ENCODE results near the gene GALNT9.
"Not testable (repeated sequence)": the region's sequence is repeated elsewhere in the genome, so short reads cannot be mapped to it uniquely, and the experiment has no call there.

The GALNT9 gene

DNA sequence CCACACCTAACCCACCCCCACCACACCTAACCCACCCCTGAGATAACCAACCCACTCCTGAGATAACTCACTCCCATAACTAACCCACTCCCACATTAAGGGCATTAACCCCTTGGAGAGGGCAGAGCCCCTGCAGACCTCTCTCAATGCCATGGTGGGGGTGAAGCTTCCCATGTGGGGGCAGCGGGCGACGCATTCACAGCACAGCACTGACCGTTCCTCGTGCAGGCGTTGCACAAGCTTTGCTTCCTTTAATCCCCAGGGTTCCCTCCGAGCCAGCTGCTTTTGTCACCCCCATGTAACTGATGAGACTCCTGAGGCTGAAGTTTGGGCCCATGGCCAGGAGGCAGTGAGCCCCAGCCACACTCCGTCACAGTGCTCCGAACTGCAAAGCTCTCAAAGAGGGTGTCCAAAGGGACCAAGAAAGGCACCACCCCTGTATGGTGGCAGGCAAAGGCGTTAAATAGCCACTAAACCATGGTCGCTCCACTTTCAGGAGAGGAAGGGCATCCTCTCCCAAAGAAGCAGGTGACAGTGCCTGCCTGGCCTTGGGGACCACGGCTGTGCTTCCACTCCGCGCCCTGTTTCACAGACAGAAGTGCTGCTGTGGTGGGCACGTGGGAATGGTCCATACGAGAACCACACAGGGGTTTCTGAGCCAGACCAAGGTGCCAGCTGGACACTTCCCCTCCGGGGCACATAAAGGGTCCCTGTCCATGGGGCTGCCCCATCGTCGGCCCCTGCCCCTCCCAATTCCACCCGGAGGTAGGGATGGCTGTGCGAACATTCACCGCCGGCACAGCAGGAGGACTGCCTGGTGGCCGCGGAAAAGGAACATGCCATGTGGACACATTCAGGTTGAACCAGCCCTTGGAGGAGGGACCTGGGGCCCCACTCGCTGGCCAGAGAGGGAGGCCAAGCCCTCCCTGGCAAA is 28.3 kb downstream of the GALNT9 start:
- no peak overlapping the region for H3K4me3 ChIP-seq (ENCODE audit: low read depth, low read length)
- in situ Hi-C loops (cut with HindIII; ENCODE audit: low sequenced_read_pairs) = no loop called here
- DNase-seq (ENCODE audit: low read depth, low spot score) = no peak
- TF ChIP-seq, protein P1, sequence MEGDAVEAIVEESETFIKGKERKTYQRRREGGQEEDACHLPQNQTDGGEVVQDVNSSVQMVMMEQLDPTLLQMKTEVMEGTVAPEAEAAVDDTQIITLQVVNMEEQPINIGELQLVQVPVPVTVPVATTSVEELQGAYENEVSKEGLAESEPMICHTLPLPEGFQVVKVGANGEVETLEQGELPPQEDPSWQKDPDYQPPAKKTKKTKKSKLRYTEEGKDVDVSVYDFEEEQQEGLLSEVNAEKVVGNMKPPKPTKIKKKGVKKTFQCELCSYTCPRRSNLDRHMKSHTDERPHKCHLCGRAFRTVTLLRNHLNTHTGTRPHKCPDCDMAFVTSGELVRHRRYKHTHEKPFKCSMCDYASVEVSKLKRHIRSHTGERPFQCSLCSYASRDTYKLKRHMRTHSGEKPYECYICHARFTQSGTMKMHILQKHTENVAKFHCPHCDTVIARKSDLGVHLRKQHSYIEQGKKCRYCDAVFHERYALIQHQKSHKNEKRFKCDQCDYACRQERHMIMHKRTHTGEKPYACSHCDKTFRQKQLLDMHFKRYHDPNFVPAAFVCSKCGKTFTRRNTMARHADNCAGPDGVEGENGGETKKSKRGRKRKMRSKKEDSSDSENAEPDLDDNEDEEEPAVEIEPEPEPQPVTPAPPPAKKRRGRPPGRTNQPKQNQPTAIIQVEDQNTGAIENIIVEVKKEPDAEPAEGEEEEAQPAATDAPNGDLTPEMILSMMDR (IDR thresholded peaks at IDR 0.05; ENCODE audit: low read depth, low read length) = no peak

DNA sequence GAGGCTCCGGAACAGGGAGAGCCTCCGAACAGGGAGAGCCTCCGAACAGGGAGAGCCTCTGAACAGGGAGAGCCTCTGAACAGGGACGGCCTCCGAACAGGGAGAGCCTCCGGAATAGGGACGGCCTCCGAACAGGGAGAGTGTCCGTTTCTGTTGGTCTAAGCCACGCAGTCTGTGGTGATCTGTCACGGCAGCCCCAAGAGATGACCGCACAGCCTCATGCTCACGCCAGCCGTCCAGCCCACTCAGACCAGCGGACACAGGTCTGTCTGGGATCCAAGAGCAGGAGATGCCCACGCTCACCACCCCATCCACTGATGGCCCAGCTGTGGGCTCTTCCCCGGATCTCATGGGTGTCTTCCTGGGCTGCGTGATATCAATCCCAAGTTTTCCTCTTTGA is 33.3 kb downstream of the GALNT9 start:
- in situ Hi-C loops (cut with HindIII; ENCODE audit: low sequenced_read_pairs) = no loop called here
- TF ChIP-seq, protein P1 (IDR thresholded peaks at IDR 0.05; ENCODE audit: low read depth, low read length) = no peak
- DNase-seq (ENCODE audit: low read depth, low spot score) = no peak
- no peak overlapping the region for H3K4me3 ChIP-seq (ENCODE audit: low read depth, low read length)

DNA sequence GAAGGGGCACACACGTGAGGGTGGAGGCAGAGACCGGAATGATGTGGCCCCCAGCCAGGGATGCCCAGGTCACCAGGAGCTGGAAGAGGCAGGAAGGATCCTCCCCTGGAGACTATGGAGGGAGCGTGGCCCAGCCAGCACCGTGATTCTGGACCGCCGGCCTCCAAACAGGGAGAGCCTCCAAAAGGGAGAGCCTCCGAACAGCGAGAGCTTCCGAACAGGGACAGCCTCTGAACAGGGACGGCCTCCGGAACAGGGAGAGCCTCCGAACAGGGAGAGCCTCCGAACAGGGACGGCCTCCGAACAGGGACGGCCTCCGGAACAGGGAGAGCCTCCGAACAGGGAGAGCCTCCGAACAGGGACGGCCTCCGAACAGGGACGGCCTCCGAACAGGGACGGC is 33.8 kb downstream of the GALNT9 start:
- in situ Hi-C loops (cut with HindIII; ENCODE audit: low sequenced_read_pairs); H3K4me3 ChIP-seq (ENCODE audit: low read depth, low read length); DNase-seq (ENCODE audit: low read depth, low spot score): not testable (repeated sequence)

DNA sequence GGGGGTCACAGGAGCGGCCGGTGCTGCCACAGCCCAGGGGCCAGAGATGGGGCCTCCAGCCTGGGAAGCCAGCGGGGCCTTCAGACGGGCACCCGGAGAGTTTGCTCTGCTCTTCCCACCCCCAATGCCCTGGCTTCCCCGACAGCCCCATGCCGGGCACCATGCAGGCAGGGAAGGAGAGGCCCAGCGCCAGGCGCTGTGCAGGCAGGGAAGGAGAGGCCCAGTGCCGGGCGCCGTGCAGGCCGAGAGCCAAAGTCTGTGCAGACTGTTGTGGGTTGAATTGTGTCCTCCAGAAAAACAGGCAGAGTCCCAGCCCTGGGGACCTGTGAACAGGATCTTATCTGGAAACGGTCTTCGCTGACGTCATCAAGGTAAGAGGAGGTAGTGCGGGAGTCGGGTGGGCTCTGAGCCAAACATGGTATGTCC is 34.3 kb downstream of the GALNT9 start:
- TF ChIP-seq, protein P1 (IDR thresholded peaks at IDR 0.05; ENCODE audit: low read depth, low read length) = no peak
- no peak overlapping the region for H3K4me3 ChIP-seq (ENCODE audit: low read depth, low read length)
- in situ Hi-C loops (cut with HindIII; ENCODE audit: low sequenced_read_pairs) = no loop called here
- no peak for DNase-seq (ENCODE audit: low read depth, low spot score)

DNA sequence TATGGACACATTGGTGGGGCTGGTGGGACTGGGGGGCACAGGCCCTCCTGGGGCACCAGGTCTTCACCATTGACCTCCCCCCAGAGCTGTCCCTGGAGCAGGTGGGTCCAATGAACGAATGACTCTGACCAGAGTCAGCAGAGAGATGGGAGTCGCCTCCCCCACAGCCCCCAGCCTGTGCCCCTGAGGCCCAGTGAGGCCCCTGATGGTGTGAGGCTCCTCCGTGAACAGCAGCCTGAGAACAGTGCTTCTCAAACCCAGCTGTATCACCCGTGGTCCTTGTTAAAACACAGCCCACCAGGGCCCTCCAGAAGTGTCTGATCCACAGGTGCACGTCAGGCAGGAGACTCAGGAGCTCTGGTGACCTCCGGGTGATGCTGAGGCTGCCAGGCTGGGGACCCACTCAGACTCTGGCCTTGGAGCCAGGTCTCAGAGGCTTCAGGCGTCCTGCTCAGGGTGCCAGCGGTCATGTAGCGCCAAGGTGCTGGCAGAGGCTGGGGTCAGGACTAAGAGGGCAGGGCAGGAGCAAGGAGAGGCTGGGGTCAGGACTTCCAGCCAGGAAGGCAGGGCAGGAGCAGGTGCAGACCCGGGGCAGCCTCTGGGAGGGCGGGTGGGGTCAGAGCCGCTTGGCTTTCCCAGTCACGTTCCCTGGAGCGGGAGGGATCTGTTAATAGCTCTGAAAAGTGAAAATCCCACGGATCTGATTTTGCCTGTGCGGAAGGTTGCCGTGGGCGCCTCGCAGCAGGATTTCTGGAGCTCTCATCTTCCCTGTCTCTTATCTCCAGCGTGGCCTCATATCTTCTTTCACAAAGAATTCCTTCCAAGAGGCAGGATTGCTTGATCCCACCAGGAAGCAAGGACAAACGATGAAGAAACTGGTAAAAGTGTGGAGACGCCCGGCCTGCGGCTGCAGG is 35.0 kb downstream of the GALNT9 start:
- in situ Hi-C loops (cut with HindIII; ENCODE audit: low sequenced_read_pairs) = no loop called here

DNA sequence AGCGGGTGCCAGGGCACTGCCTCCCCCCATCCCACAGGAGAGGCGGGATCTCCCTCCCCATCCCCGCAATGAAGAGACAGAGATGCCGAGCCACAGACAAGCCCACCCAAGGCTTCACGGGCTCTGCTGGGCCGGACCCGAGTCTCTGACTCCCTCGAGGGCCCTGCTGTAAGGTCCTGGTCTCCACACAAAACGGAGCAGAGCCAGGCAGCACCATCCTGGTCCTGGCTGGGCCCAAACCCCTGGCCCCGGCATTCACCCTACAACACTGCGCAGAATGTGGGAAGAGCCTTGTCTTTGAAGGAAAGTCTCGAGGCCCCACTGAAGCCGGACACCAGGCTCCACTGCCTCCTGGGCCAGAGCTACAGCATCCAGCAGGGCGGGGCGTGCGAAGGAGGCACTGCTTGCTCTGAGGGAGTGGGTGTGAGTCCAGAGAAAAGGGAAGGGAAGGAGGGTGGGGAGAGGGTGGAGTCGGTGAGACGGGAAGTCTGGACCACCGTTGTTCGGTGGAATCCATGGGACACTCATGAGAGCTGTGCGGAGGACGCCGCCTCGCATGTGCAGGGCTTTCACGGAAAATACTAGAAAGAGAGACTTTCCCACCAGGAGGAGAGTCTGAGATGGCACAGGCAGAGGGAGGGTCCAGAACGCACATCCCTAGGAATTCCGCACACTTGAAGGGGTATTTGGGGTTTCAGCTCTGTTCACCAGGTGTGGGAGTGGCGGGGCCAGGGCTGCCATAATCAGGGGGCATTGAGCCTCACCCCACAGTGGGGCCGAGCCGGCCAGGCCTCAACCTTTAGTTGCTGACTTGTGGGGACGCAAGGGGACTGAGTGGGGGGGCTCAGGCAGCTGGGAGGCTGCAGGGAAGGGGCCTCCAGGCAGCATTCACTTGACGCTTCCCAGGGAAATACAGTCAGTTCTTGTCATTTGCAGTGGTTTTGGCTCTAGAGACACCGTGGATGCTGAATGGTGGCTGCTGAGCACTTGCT is 36.8 kb downstream of the GALNT9 start:
- DNase-seq (ENCODE audit: low read depth, low spot score) = no peak
- TF ChIP-seq, protein P1 (IDR thresholded peaks at IDR 0.05; ENCODE audit: low read depth, low read length) = no peak
- in situ Hi-C loops (cut with HindIII; ENCODE audit: low sequenced_read_pairs) = no loop called here
- no peak overlapping the region for H3K4me3 ChIP-seq (ENCODE audit: low read depth, low read length)

More for the DNA sequence above, 35.0 kb downstream of the GALNT9 start:
- H3K4me3 ChIP-seq (ENCODE audit: low read depth, low read length) = no peak overlapping the region
- no peak for DNase-seq (ENCODE audit: low read depth, low spot score)
- TF ChIP-seq, protein P1 (IDR thresholded peaks at IDR 0.05; ENCODE audit: low read depth, low read length) = no peak
